Stimulated activated CD8-positive, alpha-beta memory T cell treated with anti-CD3 and anti-CD28 coated beads, Interleukin-2, amount 100 ng/mL, for 48 hours (primary cell): Measurements from ENCODE around the gene BOLL.
"Not testable (repeated sequence)": the region's sequence is repeated elsewhere in the genome, so short reads cannot be mapped to it uniquely, and the experiment has no call there.

Experiments
- DNase-seq, 2 donors: peaks; one replicate each; pipeline ENCODE4 v3.0.0-alpha.2; 2020; ENCODE audit warnings: low read depth in 2 of 2

Gene BOLL

GRCh38 chr2:197706839-197707207 lies 78.3 kb downstream of the BOLL start:
- no peak for DNase-seq

- DNase-seq = no peak
Measured at GRCh38 chr2:197705912-197706838, 78.9 kb downstream of the BOLL start.

GRCh38 chr2:197705121-197705911 lies 79.8 kb downstream of the BOLL start, which contains the start of gene MARS2:
TSS of gene MARS2 (plus strand) at chr2:197705369. CDS start at chr2:197705406, 37 bp downstream.
- DNase-seq = peak; percentile 90 to 91

- no peak for DNase-seq
Measured at GRCh38 chr2:197704434-197705120, 80.5 kb downstream of the BOLL start.

- no peak for DNase-seq
Measured at GRCh38 chr2:197700960-197701359, 84.2 kb downstream of the BOLL start.

GRCh38 chr2:197699724-197700123 lies 85.4 kb downstream of the BOLL start:
- not testable (repeated sequence) for DNase-seq

- not testable (repeated sequence) for DNase-seq
Measured at GRCh38 chr2:197696571-197696970, 88.5 kb downstream of the BOLL start.

GRCh38 chr2:197695971-197696370 lies 89.1 kb downstream of the BOLL start:
- not testable (repeated sequence) for DNase-seq

GRCh38 chr2:197695206-197695605 lies 89.9 kb downstream of the BOLL start:
- DNase-seq = not testable (repeated sequence)

GRCh38 chr2:197677483-197677882 lies 107.6 kb downstream of the BOLL start:
- no peak for DNase-seq

- no peak for DNase-seq
Measured at GRCh38 chr2:197677056-197677455, 108.1 kb downstream of the BOLL start.
